Stimulated activated CD4-positive, alpha-beta T cell treated with anti-CD3 and anti-CD28 coated beads, Interleukin-4, amount 100 ng/mL, for 1 hour (primary cell): ENCODE measurements around the gene IL22RA1.

ENCODE experiments used
- DNase-seq: peaks from one replicate; pipeline ENCODE4 v3.0.0-alpha.2; 2020

The IL22RA1 gene

GRCh38 chr1:24111996-24112779 is 30.8 kb downstream of the IL22RA1 start, which contains the start of gene MYOM3:
Gene MYOM3 (minus strand): TSS chr1:24112135. CDS start chr1:24108636, 3,499 bp downstream.
- peak; percentile 43 for DNase-seq

GRCh38 chr1:24111262-24111995 is 31.5 kb downstream of the IL22RA1 start:
- DNase-seq: no peak

GRCh38 chr1:24110642-24111261 is 32.2 kb downstream of the IL22RA1 start:
- no peak for DNase-seq

GRCh38 chr1:24109686-24110475 is 33.1 kb downstream of the IL22RA1 start:
- no peak for DNase-seq

GRCh38 chr1:24109166-24109483 is 33.8 kb downstream of the IL22RA1 start:
- no peak for DNase-seq

GRCh38 chr1:24108334-24109165 is 34.4 kb downstream of the IL22RA1 start:
- no peak for DNase-seq

- no peak for DNase-seq
These were observed 35.3 kb downstream of the IL22RA1 start for GRCh38 chr1:24107462-24108138.

- no peak for DNase-seq
These were observed 37.4 kb downstream of the IL22RA1 start for GRCh38 chr1:24105368-24106160.

DNA sequence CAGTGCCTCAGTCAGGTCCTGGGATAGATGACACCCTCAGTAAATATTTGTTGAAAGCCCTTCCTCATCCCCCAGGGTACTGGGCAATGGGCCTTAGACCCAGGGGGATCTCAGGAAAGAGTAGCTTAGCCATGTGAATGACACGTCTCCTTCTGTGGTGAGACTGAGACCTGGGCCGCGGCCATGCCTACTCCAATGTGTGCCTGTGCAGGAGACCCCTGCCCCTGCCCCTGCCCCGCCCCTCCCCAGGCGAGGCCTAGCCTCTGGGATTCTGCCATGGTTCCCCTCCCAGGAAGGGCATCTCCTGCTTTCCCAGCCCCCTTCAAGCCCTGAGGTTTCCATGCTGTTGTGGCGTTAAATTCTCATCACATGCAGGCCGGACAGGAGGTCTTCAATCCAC is 38.1 kb downstream of the IL22RA1 start:
- no peak for DNase-seq

DNA sequence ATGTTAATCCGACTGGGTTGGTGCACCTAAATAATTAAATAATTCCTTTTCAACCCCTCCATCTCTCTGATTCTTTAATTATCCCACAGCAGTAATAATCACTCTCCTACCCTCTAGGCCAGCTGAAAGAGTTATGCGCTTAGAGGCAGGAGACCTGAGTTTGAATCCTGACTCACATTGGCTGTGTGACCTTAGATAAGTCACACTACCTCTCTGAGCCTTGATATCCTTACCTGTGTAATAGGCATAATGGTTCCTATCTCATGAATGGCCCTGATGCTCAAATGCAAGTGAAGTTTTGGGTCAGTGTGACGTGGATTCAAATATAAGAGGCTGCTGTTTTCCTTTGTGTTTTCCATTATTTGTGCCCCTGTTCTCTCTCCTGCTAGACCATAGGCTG is 39.1 kb downstream of the IL22RA1 start:
- DNase-seq: no peak

DNA sequence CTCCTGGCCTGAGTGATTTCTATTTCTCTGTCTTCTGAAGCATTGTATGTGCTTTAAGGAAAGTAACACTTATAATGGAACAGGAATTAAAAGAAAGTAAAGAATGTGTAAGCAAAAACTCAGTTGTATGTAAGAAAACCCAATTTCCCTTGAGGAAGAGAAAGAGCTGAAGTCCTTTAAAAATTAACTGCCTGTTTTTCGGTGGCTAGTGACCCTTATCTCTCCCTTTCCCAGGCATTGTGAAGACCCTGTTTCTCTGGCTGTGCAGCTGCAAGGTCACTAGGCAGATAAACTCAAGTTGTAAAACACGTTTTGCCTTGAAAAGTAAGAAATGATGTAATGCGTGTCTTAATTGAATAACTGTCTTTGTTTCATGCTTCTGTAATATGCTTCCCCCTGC is 39.5 kb downstream of the IL22RA1 start:
- no peak for DNase-seq

DNA sequence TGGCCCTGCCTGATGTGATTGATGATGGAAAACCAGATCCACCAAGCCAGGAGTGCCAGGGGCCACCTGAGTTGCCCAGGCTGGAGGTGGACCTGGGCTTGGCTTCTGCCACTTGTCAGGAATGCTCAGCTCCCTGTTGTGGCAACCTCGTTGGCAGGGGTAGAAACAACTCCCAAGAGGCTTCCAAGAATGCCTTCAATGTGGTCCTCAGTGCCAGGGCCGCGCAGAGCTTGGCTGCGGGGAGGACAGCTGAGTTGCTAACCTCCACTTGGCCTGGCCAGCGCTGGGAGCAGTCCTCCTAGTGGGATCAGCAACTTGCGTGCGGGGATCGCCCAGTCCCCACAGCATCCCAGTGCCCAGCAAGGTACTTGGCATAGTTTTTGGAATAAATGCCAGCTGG is 40.0 kb downstream of the IL22RA1 start:
- no peak for DNase-seq

DNA sequence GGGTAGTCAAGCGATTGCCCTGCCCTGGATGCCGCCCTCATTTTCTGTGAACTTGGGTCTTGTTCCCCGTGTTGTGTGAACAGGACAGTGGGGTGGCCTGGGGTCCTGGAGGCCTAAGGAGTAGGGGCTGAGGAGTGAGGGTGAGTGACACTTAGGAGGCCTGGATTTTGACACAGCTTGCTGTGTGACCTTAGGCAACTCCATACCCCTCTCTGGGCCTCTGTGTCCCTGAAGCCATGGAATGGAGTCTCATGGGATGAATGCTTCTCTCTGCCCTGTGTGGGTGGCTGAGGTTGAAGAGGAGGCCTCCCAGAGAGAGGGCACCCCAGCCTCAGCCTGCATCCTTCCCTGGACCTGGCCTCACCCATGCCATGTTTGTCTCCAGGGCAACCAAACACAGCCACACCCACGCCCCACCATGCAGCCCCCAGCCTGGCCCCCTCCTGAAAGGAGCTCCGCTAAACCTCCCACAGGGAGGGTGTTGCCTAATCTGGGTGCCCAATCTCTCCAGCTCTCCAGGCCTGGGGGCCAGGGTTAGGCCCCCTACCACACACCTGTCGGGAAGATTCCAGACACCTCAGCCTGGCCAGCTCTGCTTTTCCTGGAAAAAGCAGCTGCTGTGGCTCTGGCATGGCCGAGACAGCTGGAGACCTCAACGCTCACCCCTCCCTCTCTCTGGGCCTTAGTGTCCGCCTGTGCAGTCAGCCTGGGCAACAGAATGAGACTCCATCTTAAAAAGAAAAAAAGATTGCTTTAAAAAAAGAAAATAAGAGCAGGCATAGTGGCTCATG is 40.9 kb downstream of the IL22RA1 start:
- no peak for DNase-seq

DNA sequence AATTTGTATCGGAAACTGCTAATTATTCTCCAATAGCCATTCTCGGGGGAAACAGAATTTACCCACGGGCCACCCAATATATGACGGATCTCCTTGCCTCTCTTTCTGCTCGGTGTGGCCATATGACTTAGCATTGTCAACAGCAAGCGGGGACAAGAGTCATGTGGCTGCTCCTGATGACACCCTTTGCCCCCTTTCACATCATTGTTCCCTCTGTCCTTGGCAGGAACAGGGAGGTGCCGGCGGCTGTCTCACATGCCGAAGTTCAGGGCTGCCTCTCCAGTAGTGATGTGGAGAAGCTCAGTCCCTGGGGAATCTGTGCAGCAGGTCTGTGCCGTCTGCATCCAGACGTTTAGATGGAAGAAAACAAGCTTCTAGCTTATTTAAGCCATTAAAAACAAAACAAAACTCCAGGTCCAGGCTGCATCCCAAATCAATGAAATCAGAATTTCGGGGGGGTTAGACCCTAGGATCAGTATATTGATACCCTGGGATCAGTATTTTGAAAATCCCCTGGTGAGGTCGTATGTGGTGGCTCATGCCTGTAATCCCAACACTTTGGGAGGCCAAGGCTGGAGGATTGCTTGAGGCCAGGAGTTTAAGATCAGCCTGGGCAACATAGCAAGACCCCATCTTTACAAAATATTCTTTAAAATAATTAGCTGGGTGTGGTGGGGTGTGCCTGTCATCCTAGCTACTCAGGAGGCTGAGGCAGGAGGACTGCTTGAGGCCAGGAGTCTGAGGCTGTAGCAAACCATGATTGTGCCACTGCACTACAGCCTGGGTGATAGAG is 41.8 kb downstream of the IL22RA1 start:
- no peak for DNase-seq

DNA sequence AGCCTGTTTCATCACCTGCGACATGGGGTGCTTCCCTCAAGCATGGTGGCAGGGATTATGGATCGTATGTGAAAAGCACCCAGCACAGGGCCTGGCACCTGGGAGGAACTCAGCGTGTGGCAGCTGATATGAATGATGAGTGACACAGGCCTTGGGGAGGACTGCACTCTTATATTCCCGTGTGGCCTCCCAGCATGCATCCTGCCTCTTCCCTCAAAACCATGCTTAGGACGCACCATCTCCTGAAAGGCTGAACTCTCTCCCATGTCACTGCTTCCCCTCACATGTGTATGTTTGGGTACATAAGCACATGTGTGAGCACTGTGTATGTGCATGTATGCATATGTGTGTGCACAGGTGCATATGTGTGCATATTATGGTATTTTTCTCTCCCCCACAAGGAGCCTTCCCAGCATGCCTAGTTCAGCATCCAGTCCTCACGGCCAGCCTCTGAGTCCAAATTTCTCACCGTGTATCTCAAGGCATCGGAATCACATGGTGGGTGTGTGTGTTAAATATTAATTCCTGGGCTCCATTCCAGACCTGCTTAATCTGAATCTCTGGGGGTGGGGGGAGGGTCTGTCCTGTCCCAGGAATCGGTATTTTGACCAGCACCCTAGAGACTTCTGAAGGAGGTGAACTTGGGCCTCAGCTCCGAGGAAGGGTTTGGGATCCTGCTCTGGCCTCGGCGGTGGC is 43.8 kb downstream of the IL22RA1 start:
- no peak for DNase-seq

- DNase-seq: no peak
These were observed 44.8 kb downstream of the IL22RA1 start for GRCh38 chr1:24098102-24098501.

DNA sequence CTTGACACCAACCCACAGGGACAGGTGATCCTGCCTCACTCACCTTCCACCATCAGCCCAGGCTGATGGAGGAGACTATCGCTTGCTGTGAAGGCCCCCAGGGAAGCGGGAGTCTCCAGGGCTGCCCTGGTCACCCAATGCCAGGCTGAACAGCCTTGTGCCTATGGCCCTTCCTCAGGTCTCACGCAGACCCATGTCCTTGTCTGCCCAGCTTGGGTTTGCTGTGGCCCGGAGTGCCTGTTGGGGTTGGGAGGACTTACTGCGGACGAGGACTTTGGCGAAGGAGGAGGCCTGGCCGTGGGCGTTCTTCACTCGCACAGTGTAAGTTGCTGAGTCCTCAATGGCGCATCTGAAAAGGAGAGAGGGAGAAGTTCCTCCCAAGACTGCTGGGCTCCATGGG is 45.3 kb downstream of the IL22RA1 start:
- DNase-seq: no peak

DNA sequence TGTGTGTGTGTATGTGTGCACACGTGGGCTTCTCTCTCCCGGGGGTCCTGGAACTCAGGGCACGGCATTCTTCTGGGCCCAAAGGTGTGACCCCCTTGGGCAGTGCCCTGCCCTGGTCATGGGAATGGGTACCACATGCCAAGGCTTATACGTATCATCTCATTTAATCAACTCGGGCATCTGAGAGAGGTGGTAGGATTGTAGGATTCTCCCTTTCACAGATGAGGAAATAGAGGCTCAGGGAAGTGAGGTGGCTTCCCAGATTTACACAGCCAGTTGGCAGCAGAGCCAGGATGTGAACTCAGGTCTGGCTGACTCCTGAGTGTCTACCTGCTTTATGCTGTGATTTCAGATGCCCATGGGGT is 46.2 kb downstream of the IL22RA1 start:
- DNase-seq: no peak
